GM21447 (cell line): ENCODE measurements around the gene PAFAH2.
"Not testable (repeated sequence)": the region's sequence is repeated elsewhere in the genome, so short reads cannot be mapped to it uniquely, and the experiment has no call there.

Experiments
- ATAC-seq: cut with Tn5 transposase; IDR thresholded peaks from one replicate; pipeline ENCODE4 v1.9.1; 2021; ENCODE audit not compliant: unreplicated experiment

The PAFAH2 gene

DNA sequence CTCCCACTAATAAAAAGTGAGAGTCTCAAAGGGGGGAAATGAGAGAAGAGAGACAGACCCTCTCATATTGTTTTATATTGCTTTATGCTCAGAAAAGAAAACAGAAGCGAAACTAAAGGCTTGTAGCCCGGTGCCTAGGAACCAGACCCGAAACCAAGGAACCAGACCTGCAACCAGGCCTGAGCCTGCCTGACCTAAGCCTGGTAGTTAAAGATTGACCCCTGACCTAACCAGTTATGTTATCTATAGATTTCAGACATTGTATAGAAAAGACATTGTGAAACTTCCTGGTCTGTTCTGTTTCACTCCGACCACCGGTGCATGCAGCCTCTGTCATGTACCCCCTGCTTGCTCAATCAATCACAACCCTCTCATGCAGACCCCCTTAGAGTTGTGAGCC, 54.4 kb downstream of the PAFAH2 start:
- ATAC-seq: not testable (repeated sequence)

DNA sequence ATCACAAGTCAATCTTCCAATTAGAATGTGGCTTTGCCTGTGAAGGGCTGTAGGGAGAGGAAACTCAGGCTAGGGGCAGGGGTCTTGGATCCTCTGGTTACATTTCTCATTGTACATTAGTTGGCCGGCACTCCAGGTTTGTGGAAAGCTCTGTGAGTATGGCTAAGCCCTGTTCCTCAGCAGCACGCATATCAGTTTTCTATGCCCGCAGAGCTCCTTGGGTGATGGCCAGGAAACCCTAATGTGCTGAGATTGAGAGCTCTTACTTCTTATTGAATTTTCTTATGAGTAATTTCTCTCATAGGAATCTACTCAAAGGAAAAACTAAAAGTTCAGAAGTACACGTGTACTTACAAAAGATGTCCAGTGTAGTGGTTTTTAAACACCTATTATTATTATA, 60.9 kb downstream of the PAFAH2 start:
- ATAC-seq: no peak

DNA sequence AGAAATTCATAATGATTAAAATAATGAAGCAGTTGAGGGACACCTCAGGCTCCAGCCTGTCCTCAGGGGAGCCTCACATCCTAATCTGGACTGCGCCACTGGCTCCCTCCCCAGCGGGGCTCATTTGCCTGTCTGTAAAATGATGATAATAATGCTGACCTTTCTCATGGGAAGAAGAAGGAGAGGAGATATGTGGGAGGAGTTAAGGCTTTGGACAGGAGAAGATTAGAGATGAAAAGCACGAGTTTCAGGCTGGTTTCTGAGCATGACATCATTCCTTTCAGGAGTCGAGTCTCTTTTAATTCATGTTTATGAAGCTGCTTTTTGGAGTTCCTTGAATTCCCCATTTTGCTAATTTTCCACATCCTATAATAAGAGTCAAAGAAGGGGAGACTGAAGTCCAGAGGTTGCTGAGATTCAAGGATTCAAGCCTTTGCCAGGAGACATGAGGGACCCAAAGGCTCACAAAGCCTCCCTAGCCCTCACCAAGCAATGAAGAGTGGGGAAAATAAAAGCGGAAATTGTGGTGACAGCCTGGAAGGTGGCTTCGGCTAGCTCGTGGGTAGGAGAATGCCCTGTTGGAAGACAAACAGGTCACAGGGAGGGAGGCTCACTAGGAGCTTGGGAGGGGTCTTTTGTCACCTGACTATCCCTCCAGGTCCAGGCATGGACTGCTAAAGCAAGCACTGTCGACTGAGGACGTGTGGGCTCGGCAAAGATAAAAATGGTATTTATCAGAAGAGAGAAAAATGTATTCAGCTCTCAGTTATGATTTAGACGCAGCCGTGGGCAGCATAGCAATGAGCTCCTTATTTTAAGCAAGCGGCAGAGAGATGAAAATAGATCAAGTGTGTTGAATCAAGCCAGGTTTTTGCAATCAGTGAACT, 64.1 kb downstream of the PAFAH2 start:
- ATAC-seq: no peak

DNA sequence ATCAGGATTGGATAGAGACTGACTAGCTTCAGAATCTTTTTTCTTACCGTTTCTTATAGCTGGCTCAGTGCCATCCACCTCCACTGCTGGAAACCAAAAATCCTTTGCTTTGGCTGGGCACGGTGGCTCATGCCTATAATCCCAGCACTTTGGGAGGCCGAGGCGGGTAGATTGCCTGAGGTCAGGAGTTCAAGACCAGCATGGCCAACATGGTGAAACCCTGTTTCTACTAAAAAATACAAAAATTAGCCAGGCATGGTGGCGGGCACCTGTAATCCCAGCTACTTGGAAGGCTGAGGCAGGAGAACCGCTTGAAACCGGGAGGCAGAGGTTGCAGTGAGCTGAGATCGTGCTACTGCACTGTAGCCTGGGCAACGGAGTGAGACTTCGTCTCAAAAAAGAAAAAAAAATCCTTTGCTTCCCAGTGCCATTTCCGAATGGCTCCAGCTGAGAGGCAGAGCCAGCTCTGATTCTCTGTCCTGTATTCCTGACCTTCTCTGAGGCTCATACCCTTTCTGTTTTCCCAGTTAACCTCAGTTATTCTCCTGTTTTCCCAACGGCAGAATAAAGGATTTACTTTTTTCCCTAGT, 65.0 kb downstream of the PAFAH2 start:
- not testable (repeated sequence) for ATAC-seq

DNA sequence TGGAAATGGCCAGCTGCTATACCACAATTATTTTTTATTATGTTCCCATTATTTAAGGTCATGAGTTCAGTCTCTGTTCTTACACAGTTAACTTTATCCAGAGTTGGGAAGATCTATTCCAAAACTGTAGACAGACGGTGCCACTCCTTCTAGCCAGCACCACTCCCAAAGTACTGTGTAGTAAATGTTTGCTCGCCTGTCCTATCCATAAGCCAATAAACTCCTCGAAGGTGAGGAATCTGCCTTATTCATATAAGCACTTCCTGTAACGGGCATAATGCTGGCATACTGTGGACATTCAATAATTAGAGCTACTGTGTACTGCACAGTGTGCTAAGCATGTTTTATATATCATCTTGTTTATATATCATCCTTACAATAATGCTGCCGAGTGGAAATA, 65.5 kb downstream of the PAFAH2 start:
- ATAC-seq: no peak

DNA sequence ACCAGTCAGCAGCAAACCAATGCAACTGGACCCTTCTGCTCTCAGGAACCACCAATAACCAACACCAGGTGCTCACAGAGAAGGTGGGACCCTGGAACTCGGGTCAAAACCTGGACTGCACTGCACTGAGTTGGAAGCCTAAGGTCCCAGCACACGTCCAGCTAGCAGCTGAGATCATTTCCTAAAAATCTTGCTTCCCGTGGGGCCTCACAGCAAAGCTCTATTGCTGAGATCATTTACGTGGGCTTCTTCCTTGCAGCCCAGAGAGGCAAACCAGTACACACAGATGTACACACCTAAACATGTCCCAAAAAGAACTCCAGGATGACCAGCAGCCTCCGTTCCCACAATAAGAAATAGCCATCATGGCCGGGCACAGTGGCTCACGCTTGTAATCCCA, 68.8 kb downstream of the PAFAH2 start:
- ATAC-seq: no peak

DNA sequence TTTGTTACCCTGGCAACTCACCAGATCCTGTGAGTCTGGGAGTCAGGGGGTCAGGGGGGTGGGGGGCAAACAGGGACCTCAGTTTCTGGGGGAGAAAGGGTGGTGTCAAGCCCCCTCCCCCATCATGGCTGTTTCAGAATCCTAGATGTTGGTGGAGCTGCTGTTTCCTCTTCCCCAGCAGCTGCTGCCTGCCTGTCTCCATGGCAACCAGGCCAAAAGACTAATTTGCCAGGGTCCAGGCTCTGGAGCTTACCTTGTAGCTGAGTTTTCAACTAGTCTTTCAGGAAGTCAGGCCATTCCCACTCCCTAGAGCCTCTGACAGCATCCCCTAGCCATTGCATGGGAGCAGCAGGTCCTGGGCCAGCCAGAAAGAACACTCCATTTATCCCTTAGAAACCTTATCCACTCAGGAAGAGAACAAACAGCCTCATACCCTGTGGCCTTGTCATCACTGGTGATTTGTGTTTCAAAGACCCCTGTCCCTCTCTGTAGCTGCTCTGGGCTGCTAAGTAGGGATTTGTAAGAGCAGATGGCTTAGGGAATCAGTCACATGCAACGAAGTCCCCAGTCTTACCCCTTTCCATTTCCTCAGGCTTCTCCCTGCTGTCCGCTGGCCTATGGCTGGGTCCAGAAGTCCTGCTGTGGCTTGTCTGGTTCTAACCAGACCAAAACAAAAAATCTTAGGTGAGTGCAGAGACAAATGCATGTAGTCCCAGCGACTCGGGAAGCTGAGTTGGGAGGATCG, 70.2 kb downstream of the PAFAH2 start:
- no peak for ATAC-seq

DNA sequence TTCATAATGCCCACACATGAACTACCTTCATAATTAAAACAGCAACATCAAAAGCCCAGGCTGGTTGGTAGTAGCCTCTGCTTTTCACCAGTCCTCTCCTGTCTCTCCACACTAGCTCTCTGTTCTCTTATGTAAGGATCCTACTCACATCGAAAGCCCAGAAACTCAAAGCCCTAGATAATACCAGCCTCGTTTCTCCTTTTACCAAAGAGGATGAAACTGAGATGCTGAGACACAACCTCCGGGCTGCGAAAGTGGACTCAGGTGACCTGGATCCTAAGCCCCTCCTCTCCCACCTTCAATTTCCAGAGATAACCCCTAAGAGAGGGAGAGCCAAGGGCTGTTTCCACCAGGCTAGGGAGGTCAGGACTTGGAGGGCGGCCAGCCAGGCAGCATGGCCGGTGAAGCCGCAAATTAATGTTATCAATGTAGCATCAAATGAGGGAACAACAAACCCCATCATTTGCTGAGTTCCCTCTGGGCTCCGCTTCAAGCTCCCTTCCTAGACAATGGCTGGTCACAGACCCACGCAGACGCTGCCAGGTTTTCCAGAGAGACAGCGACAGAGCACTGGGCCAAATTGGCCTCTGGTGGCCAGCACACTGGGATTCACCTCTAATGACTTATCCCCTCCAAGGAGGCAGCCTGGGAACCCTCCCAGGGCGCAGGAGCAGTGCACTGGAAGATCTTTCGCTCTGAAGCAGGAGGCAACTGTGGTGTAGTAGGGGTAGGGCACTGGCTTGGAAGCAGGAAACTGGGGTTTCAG, 70.9 kb downstream of the PAFAH2 start:
- no peak for ATAC-seq

DNA sequence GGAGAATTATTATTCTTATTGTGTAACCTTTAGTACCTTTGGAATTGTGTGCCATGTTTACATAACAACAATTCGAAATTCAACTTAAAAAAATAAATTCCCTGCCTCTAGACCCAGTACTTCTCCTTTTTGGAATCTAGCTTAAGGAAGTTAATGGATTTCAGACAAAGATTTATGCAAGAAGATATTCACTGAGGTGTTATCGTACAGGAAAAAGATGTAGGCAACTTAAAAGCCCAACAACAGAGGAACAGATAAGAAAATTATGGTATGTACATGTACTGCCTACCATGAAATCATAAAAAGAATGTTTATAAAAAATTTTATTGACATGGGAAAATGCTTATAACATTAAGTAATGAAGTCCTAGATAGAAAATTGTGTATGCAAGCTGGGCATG, 73.4 kb downstream of the PAFAH2 start:
- no peak for ATAC-seq

DNA sequence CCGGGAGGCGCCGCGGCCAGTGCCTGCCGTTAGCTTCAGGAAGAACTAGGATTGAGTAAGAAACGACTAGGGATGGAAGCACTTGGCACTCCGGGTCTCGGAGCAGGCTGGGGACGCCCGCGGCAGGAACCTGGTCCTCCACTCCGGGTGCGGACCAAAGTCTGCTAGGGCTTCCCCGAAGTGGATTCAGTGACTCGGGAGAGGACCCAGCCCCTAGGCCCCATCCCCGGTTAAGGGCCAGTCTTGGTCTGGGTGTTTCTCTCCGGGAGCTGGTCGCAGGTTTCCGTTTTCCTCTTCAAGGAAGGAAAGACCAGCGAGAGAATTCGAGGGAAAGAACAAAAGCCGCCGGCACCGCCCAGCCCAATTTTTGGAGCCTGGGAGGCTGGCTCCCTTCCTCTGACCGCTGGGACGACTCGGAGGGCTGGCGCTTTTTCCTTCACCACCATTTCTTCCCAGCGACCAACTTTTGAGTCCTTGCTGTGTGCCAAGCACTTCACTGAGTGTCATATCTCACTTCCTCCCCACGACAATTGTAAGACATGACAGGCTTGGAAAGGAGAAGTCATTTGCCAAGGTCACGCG, 74.8 kb downstream of the PAFAH2 start:
- ATAC-seq: no peak

DNA sequence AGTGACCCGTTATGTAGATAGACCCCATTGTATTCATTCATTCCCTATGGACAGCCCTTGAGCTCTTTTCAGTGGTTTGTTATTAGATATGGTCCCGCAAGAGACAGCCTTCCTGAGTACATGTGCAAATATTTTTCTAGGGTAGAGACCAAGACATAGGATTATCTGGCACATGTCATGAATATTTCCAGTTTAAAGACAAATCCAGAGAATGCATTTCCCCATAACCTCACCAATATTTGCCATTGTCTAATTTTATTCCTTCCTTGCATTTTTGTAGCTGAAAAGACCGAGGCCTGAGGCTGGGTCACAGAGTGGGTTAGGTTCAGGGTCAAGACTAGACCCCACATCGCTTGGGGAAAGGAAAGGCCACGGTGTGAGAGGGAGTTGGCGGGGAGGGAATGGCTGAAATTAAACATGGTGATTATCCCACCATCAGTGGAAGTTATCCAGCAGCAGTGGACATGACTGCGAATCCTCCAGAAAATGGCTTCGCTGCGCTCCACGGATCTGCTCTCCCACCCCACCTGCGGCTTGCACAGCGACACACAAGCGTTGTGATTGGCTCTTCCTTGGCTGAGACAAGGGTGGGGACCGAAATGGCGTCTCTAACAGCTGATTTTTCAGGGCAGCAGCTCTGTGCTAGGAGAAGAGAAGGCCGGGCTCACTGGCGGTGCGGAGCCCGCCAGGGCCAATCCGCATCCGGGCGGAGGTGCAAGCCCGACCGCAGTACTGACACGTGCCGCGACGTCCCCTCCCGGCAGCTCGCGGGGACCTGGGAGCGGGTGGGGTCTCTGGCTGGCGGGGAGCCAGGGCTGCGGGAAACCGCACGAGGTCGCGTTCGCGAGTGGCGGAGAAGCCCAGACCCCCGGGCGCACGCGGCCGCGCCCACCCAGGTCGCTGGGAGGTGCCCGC, 75.5 kb downstream of the PAFAH2 start:
- no peak for ATAC-seq

DNA sequence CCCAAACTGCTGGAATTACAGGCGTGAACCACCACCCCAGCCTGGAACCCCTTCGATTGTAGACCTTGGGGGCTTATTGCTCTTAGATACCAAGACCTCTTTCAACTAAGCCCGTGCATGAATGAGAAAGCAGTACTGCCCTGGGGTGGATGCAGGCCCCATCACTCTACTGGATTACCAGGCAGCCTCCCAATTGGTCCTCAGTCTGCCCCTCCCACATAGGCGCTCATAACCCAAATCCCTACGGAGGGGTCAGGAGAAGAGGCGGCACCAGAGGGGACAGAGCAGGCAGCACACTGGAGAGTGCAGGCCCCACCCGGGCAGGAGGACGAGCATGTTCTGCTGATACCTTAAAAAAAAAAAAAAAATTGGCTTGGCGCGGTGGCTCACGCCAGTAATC, 79.2 kb downstream of the PAFAH2 start:
- ATAC-seq: no peak

DNA sequence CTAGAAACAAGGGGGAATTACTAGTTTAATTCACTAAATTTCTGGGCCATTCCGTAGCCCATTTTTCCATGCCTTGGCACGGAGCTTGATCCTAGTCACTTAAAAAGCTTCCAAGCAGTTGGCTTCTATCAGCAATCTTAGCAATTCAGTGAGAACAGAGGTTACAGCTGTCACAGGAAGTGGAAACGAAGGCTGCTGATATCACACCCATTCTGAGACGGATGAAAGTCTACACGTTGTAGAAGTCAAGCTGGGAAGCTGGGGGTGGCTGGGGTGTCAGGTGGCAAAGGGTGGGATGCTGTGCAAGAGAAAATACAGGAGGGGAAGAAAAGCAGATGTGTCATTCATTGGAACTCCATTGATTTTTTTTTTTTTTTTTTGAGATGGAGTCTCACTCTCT, 79.9 kb downstream of the PAFAH2 start:
- no peak for ATAC-seq

DNA sequence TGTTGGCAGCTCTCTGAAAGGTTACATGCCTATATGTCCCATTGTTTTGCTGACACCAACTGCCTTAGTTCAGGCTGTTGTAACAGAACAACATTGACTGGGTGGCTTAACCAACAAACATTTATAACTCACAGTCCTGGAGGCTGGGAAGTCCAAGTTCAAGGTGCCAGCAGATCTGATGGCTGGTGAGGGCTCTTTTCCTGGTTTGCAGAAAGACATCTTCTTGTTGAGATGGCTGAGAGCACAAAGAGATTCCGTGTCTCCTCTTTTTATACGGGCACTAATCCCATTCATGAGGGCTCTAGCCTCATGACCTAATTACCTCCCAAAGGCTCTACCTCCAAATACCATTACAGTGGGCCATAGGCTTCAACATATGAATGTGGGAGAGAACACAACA, 81.4 kb downstream of the PAFAH2 start:
- ATAC-seq: no peak

DNA sequence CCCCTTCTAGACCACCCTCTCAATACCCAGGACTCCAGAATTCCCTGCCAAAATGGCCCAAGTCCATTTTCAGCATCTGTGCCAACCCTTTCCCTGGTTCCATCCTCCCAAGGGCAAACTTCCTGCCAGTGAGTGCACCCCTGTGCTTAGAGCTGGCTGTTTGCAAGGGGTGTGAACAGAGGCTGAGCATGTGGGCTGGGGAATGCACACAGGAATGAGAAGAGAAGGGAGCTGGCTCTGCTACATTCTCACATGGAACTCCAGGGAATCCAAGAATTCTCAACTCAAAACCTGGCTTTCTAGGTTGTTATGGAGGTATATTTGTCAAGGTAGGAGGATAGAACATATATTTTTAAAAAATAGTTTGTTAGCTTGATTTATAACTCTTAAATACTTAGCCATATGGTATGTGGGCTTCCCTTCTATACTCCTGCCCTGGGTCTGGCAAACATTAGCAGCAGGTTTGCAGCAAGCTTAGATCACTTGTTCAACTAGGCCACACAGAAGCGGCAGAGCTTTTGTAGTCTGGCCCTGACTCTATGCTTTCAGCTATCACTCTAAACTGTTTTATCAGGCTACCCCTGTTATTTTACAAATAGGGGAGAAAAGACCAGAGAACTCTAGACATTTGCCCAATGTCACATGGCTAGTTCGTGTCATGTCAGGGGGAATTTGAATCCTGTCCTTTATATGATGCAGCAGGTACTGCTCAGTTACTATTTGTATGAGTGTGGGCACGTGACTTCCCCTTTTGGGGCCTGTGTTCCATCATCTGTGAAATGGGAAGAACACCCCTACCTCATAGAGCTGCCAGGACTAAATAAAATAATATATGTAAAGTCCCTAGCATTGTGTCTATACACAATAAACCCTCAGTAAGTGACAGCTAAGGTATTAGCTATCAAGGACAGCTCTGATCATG, 83.5 kb downstream of the PAFAH2 start:
- ATAC-seq: no peak

DNA sequence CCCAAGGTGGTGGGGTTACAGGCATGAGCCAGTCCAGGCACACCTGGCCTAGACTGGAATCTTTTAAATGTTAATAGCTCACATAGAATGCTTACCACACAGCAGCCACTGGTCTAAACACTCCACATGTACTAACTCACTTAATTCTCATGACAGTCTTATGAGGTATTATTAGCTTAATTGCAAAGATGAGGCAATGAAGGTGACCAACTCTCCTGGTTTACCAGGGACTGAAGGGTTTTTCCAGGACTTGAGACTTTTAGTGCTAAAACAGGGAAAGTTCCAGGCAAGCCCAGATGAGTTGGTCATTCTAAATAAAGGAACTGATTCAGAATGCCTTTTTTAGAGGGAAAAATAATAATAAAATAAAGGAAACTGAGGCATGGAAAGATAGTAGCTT, 84.7 kb downstream of the PAFAH2 start:
- ATAC-seq: no peak

DNA sequence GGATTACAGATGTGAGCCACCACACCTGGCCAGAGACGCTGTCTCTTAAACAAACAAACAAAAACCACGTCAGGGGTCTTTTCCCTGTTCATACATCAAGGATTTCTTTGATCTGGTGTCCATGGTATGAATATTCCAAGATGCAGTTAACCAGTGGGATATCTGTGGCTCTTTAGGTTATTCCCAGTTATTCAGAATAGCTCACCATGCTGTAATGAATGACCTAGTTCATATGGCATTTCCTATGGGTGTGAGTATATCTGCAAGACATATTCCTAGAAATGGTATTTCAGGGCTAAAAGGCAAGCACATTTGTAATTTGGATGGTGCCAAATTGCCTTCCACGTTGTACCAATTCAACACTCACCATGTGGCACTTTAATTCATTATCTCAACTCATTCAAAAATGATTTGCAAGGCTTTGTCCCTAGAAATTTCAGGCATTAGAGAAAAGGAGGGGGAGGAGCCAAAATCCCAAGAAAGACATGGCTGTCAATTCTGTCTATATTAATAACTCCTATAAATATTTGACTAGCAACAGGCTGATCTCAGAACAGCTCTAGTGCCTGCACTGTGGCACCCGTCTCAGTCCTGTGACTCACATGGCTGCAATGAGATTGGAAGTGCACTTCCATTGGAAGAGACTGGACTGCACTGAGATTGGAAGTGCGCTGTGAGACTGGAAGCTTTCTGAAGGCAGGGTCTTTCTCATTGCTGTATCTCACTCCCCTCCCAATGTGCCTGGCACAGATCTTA, 85.6 kb downstream of the PAFAH2 start:
- ATAC-seq: no peak

DNA sequence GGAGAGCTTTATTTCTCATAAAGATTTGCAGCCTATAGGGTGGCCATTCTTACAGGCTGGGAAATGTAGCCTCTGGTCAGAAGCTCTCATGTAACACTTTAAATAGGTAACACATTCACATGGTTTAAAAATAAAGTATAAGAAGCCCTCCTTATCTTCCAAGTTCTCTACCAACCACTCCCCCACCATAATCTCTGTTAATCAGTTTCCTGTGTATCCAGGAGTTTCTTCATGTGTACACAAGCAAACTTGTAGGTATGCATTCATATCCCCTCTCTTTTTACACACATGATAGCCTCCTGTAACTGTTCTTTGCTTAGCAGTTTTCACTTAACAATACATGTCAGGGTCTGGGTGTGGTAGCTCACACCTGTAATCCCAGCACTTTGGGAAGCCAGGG, 86.7 kb downstream of the PAFAH2 start:
- ATAC-seq: no peak
